ENCODE results near the gene TMEM30B.
"Not testable (repeated sequence)": the region's sequence is repeated elsewhere in the genome, so short reads cannot be mapped to it uniquely, and the experiment has no call there.

The TMEM30B gene

GRCh38 chr14:61325166-61325565 lies 44.0 kb upstream of the TMEM30B start:
- DNase-seq (ENCODE audit: low read depth): no peak

DNA sequence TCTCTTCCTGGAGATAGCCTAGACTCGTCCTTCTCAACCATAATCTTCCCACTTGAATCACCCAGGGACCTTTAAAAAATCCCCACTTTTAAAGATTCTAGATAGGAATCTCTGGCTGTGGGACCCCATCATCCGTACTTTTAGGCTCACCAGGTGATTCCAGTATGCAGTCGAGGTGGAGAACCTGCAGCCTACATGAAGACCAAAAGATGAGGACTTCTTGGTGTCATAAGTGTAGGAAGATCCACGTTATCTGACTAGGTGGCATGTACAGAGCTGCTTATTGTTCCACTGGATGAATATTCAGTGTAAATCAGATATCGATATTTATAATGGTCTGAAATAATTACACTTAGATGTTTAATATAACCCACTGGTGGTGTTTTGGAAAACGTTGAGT lies 42.8 kb upstream of the TMEM30B start:
- DNase-seq (ENCODE audit: low read depth): no peak
- H3K4me3 ChIP-seq (ENCODE audit: low read depth, low read length): peak overlapping the region; percentile 73
- no peak for TF ChIP-seq CTCF (IDR thresholded peaks at IDR 0.05; ENCODE audit: insufficient read depth, low read depth, low read length, missing control alignments)

More at GRCh38 chr14:61325166-61325565, 44.0 kb upstream of the TMEM30B start:
- no peak overlapping the region for H3K4me3 ChIP-seq (ENCODE audit: low read depth, low read length)
- TF ChIP-seq CTCF (IDR thresholded peaks at IDR 0.05; ENCODE audit: insufficient read depth, low read depth, low read length, missing control alignments): no peak

GRCh38 chr14:61322799-61323290 lies 41.7 kb upstream of the TMEM30B start:
- peak; percentile 44 for DNase-seq (ENCODE audit: low read depth)
- TF ChIP-seq CTCF (IDR thresholded peaks at IDR 0.05; ENCODE audit: insufficient read depth, low read depth, low read length, missing control alignments): no peak
- peak overlapping the region; percentile 73 for H3K4me3 ChIP-seq (ENCODE audit: low read depth, low read length)

DNA sequence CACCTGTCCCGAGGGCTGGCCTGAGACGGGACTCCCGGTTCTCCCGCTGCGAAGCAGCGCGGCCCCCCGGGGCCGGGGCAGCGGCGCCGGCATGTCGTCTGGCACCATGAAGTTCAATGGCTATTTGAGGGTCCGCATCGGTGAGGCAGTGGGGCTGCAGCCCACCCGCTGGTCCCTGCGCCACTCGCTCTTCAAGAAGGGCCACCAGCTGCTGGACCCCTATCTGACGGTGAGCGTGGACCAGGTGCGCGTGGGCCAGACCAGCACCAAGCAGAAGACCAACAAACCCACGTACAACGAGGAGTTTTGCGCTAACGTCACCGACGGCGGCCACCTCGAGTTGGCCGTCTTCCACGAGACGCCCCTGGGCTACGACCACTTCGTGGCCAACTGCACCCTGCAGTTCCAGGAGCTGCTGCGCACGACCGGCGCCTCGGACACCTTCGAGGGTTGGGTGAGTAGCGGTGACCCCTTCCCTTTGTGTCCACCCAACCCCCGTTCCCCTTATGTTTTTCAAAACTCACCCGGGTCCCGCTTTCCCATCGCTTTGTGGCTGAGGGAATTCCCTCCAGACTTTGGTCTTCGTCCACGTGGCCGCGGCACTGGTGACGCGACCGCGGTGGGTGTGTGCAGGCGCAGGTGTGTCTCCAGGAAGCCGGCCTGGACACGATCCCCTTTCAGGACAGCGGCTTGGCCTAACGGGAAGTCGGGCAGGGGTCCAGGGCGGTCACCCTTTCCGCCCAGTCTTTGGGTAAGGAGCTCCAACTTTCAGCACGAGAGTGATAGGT lies 41.1 kb upstream of the TMEM30B start:
- H3K4me3 ChIP-seq (ENCODE audit: low read depth, low read length): peak overlapping the region; percentile 73
- DNase-seq (ENCODE audit: low read depth): peak; percentile 31
- TF ChIP-seq CTCF (IDR thresholded peaks at IDR 0.05; ENCODE audit: insufficient read depth, low read depth, low read length, missing control alignments): no peak

DNA sequence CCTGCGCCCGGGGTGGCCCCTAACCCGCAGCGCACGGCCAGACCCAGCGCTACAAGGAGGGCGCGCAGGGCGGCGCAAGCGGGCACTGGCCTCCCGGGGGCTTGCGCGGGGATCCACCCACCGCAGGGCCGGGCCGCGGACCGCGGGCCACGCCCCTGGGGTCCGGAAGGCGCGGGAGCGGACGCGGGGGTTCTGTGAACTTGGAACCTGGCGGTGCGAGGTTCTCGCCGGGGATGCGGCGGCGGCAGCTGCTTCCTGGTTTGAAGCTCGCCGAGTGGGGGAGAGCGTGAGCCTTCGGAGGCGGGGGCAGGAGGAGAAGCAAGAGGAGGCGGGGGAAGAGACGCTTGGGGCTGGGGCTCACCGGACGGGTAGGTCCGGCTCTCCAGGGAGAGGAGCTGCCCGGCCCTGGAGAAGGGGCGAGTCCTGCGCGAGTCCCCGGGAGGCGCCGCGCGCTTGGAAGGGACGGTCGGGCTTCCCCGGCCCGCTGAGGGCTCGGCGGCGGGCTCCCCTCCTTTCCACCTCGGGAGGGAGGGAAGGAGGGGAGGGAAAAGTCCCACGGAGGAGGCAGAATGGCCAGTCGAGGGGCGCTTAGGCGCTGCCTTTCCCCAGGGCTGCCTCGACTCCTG lies 40.4 kb upstream of the TMEM30B start, which contains the start of gene PRKCH:
PRKCH (plus strand) TSS at position 195 of the 626 bp plus-strand sequence. CDS start 523 bp downstream, outside the sequence.
- peak; percentile 88 for DNase-seq (ENCODE audit: low read depth)
- TF ChIP-seq CTCF (IDR thresholded peaks at IDR 0.05; ENCODE audit: insufficient read depth, low read depth, low read length, missing control alignments): no peak
- peak within 1 kb of the TSS; percentile 73 for H3K4me3 ChIP-seq (ENCODE audit: low read depth, low read length)

DNA sequence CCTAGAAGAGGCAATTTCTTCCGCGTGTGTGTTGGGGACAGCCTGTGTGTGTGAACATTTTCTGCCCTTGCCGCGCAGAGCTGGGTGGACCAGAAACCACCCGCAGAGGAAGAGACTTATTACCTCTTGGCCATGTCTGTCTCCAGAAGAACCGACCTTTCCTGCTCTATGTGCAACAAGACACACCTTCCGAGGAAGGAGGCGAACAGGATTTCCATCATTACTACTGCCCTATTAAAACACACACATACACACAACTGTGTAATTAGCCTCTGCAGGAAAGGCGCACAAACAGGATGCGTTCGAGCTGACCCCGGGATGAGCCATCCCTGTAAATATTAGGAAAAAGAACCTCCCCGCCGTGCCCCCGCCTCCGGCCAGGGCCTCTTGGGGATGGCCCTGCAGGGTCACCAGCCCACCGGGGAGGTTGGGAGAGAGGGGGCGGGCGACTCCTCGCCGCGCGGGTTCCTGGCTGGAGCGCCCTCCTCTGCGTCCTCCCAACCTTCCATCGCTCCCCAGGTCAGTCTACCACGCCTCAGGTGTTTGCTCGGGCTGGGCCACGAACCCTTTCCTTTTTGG lies 39.8 kb upstream of the TMEM30B start:
- no peak for DNase-seq (ENCODE audit: low read depth)
- TF ChIP-seq CTCF (IDR thresholded peaks at IDR 0.05; ENCODE audit: insufficient read depth, low read depth, low read length, missing control alignments): no peak
- H3K4me3 ChIP-seq (ENCODE audit: low read depth, low read length): peak overlapping the region; percentile 73

- not testable (repeated sequence) for H3K4me3 ChIP-seq (ENCODE audit: low read depth, low read length); DNase-seq (ENCODE audit: low read depth)
Measured at GRCh38 chr14:61320170-61320569, 39.0 kb upstream of the TMEM30B start.

Measured in GM12865 (cell line).